GM23338 (cell line): ENCODE results near the gene PEPD. TPM values are rescaled to one million over a fixed set of nuclear protein-coding genes. Genes with fewer than 3 reads are reported as not detected.

Experiments used
- ATAC-seq: fragments of 200-7000 bp; cut with Tn5 transposase; 3 replicates; pipeline ENCODE4 v1.9.1; 2020
- DNase-seq: peaks from one replicate; pipeline ENCODE4 v3.0.0-alpha.2; 2015; ENCODE audit warnings: low spot score
- H2AFZ ChIP-seq: fragments of 200-600 bp; sonication (generic); 2 replicates; pipeline ENCODE4 v1.8.0; 2016; ENCODE audit warnings: antibody characterized with exemption, mild to moderate bottlenecking, moderate library complexity
- H3F3A ChIP-seq: fragments of 200-600 bp; sonication (generic); replicated peaks from 2 replicates; pipeline ENCODE4 v1.8.0; 2017; ENCODE audit warnings: antibody characterized with exemption, mixed run types, low read depth
- H3K27ac ChIP-seq: fragments of 200-600 bp; sonication (generic); 2 replicates; pipeline ENCODE4 v1.6.1; 2016; ENCODE audit warnings: low read depth
- H3K27me3 ChIP-seq: fragments of 200-600 bp; sonication (generic); 2 replicates; pipeline ENCODE4 v1.8.0; 2016; ENCODE audit warnings: mild to moderate bottlenecking, mixed run types, moderate library complexity; ENCODE audit not compliant: insufficient read depth
- H3K36me3 ChIP-seq: fragments of 200-600 bp; sonication (generic); 2 replicates; pipeline ENCODE4 v1.8.0; 2016; ENCODE audit warnings: mild to moderate bottlenecking; ENCODE audit not compliant: insufficient read depth
- H3K4me1 ChIP-seq: fragments of 200-600 bp; sonication (generic); 2 replicates; pipeline ENCODE4 v1.8.0; 2016; ENCODE audit warnings: mild to moderate bottlenecking, moderate library complexity; ENCODE audit not compliant: insufficient read depth
- H3K4me2 ChIP-seq: fragments of 200-600 bp; sonication (generic); 2 replicates; pipeline ENCODE4 v1.7.1; 2017; ENCODE audit warnings: mixed run types
- H3K4me3 ChIP-seq: fragments of 200-600 bp; sonication (generic); 2 replicates; pipeline ENCODE4 v1.6.1; 2016; ENCODE audit warnings: mixed run types
- H3K79me2 ChIP-seq: fragments of 200-600 bp; sonication (generic); replicated peaks from 2 replicates; pipeline ENCODE4 v1.8.0; 2017; ENCODE audit warnings: mild to moderate bottlenecking; ENCODE audit not compliant: insufficient read depth
- H3K9me2 ChIP-seq: fragments of 200-600 bp; sonication (generic); 2 replicates; pipeline ENCODE4 v1.8.0; 2017; ENCODE audit not compliant: insufficient read depth
- H4K20me1 ChIP-seq: fragments of 200-600 bp; sonication (generic); replicated peaks from 2 replicates; pipeline ENCODE4 v1.8.0; 2017; ENCODE audit warnings: mild to moderate bottlenecking; ENCODE audit not compliant: insufficient read depth
- H3K27ac Mint-ChIP-seq: 2 replicates; pipeline ENCODE4 v1.8.0; 2020; ENCODE audit warnings: inconsistent platforms, mild to moderate bottlenecking, moderate library complexity, mixed read lengths
- H3K27me3 Mint-ChIP-seq: 3 replicates; pipeline ENCODE4 v1.8.0; 2022; ENCODE audit warnings: low read depth, mild to moderate bottlenecking, moderate library complexity, mixed read lengths, inconsistent platforms; ENCODE audit not compliant: insufficient read depth, poor library complexity
- H3K36me3 Mint-ChIP-seq: 3 replicates; pipeline ENCODE4 v1.8.0; 2021; ENCODE audit warnings: low read depth, mild to moderate bottlenecking, inconsistent platforms, moderate library complexity, mixed read lengths
- H3K4me1 Mint-ChIP-seq: 3 replicates; pipeline ENCODE4 v1.8.0; 2020; ENCODE audit warnings: mild to moderate bottlenecking, inconsistent platforms, mixed read lengths
- H3K4me3 Mint-ChIP-seq: 3 replicates; pipeline ENCODE4 v1.8.0; 2021; ENCODE audit warnings: moderate library complexity, mild to moderate bottlenecking, inconsistent platforms, mixed read lengths
- H3K9me3 Mint-ChIP-seq: 3 replicates; pipeline ENCODE4 v1.8.0; 2020; ENCODE audit warnings: moderate library complexity, mild to moderate bottlenecking, inconsistent platforms, mixed read lengths
- CREB1 ChIP-seq: fragments of 250-450 bp; sonication (Bioruptor Pico); IDR thresholded peaks from 2 replicates; pipeline ENCODE4 v1.5.0; 2020; ENCODE audit warnings: low read depth, mild to moderate bottlenecking, moderate library complexity
- EZH2 ChIP-seq: fragments of 200-600 bp; sonication (generic); IDR thresholded peaks from one replicate; pipeline ENCODE4 v1.8.0; 2017; ENCODE audit warnings: antibody characterized with exemption, mild to moderate bottlenecking, low read depth; ENCODE audit not compliant: unreplicated experiment
- EZH2phosphoT487 ChIP-seq: fragments of 200-600 bp; sonication (generic); IDR thresholded peaks from one replicate; pipeline ENCODE4 v1.8.1; 2018; ENCODE audit warnings: antibody characterized with exemption; ENCODE audit not compliant: unreplicated experiment
- JUNB ChIP-seq: IDR thresholded peaks from one replicate; pipeline ENCODE4 v1.6.1; 2016; ENCODE audit warnings: antibody characterized with exemption; ENCODE audit not compliant: unreplicated experiment
- NANOG ChIP-seq: IDR thresholded peaks from 2 replicates; pipeline ENCODE4 v1.6.1; 2016; ENCODE audit warnings: antibody characterized with exemption, borderline replicate concordance
- POLR2AphosphoS5 ChIP-seq: IDR thresholded peaks from 2 replicates; pipeline ENCODE4 v1.6.1; 2016; ENCODE audit warnings: antibody characterized with exemption, low read depth
- STAT1 ChIP-seq: IDR thresholded peaks from one replicate; pipeline ENCODE4 v1.6.1; 2016; ENCODE audit warnings: antibody characterized with exemption; ENCODE audit not compliant: unreplicated experiment
- ZNF114 ChIP-seq: fragments of 250-450 bp; sonication (Bioruptor Pico); IDR thresholded peaks from 2 replicates; pipeline ENCODE4 v1.5.0; 2020; ENCODE audit warnings: mild to moderate bottlenecking, moderate library complexity
- ZNF331 ChIP-seq: fragments of 250-450 bp; sonication (Bioruptor Pico); IDR thresholded peaks from 2 replicates; pipeline ENCODE4 v1.5.0; 2020; ENCODE audit warnings: low read depth, mild to moderate bottlenecking, moderate library complexity
- polyA plus RNA-seq: library from polyadenylated mRNA; unstranded; fragments of >200 nt; fragmentation: Nextera tagmentation; extraction: Ambion mirVana; gene quantifications from 2 replicates; pipeline ENCODE4 v1.2.1, GENCODE V29; 2016
- total RNA-seq: library from RNA; depleted of rRNA; stranded (reverse); fragments of >200 nt; shearing (Covaris generic); gene quantifications from 2 replicates; pipeline ENCODE4 v1.2.3, GENCODE V29; 2014
- TF ChIP-seq, protein P1 (sequence below): fragments of 250-450 bp; sonication (Bioruptor Pico); IDR thresholded peaks from 2 replicates; pipeline ENCODE4 v1.5.0; 2020; ENCODE audit warnings: mild to moderate bottlenecking, moderate library complexity
- TF ChIP-seq, protein P2 (sequence below), 2 experiments: fragments of 200-600 bp in 1 of 2; sonication (generic) in 1 of 2; conservative IDR thresholded peaks; 2 replicates each; pipeline versions ENCODE4 v1.5.1 to v1.6.1; 2016 to 2017; ENCODE audit warnings: antibody characterized with exemption in 2 of 2, low read depth in 2 of 2, mild to moderate bottlenecking in 2 of 2, moderate library complexity in 1 of 2
- TF ChIP-seq, protein P3 (sequence below): IDR thresholded peaks from one replicate; pipeline ENCODE4 v1.6.1; 2018; ENCODE audit warnings: antibody characterized with exemption; ENCODE audit not compliant: unreplicated experiment
- TF ChIP-seq, protein P4 (sequence below): IDR thresholded peaks from 2 replicates; pipeline ENCODE4 v1.6.1; 2016; ENCODE audit warnings: antibody characterized with exemption

PEPD gene
- total and polyA plus RNA-seq, 2 experiments from 2014 or later, result 81.7 to 89.2 TPM

DNA sequence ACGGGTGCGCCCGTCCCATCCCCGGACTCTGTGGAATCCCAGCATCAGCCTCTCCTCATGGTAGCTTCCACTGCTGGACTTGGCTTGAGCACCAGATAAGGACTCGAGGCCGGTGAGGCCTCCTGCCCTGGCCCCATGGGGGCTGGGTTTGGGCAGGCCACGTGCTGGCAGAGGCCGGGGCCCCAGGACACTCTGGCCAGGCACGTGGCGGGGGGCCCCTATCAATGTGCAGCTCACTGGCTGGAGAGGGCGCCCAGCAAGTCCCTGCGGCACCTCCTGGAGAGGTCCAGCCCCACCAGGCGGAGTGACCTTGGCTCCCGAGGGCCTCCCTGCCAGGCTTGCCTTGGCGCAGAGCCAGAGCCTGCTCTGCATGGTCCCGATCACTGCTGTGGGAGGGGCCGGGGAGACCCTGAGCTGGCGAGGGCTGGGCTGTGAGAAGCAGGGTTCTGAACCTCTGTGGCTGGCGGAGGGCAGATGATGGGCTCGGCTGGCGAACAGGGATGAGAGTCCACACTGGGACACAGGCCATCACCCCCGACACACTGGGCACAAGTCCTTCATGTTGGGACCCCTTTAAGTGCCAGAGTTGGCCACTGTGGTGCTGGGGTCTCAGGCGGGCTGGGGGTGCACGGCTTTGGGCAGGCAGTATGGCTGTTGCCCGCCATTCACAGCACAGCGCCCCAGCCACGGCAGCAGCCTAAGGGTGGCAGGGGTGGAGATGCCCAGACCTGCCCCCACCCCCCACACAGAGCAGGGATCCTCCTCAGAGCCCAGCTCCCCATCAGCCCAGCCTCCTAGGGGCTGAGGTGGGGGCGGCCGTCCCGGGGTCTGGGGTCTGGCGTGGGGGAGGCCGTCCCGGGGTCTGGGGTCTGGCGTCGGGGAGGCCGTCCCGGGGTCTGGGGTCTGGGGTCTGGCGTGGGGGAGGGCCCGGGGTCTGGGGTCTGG lies 129.0 kb downstream of the PEPD start:
- Mint-ChIP-seq H3K9me3 (no peaks in the 10 kb centered on the region), H3K4me3 (no peak overlapping the region), H3K27ac (no peak overlapping the region), H3K4me1 (peaks cover 19% of the 10 kb centered on the region), H3K27me3 (peaks cover 6% of the 10 kb centered on the region), H3K36me3 (no peaks in the 10 kb centered on the region)
- Histone ChIP-seq H3K27ac (no peak overlapping the region), H3K36me3 (no peaks in the 10 kb centered on the region), H3K79me2 (no peaks in the 10 kb centered on the region), H3F3A (no peaks in the 10 kb centered on the region), H3K4me3 (no peak overlapping the region), H3K4me1 (no peaks in the 10 kb centered on the region), H3K9me2 (no peaks in the 10 kb centered on the region), H4K20me1 (no peaks in the 10 kb centered on the region; the same call in 1 of the 2 replicates), H3K27me3 (no peaks in the 10 kb centered on the region), H3K4me2 (no peak overlapping the region), H2AFZ (no peak overlapping the region)
- ATAC-seq (no peak), DNase-seq (no peak)
- TF ChIP-seq EZH2phosphoT487 (no peak), ZNF331 (CRISPR knock-in tag) (no peak), JUNB (no peak), ZNF114 (CRISPR knock-in tag) (no peak), POLR2AphosphoS5 (no peak), STAT1 (no peak), NANOG (no peak), CREB1 (CRISPR knock-in tag) (no peak), EZH2 (no peak)
- TF ChIP-seq, protein P1, sequence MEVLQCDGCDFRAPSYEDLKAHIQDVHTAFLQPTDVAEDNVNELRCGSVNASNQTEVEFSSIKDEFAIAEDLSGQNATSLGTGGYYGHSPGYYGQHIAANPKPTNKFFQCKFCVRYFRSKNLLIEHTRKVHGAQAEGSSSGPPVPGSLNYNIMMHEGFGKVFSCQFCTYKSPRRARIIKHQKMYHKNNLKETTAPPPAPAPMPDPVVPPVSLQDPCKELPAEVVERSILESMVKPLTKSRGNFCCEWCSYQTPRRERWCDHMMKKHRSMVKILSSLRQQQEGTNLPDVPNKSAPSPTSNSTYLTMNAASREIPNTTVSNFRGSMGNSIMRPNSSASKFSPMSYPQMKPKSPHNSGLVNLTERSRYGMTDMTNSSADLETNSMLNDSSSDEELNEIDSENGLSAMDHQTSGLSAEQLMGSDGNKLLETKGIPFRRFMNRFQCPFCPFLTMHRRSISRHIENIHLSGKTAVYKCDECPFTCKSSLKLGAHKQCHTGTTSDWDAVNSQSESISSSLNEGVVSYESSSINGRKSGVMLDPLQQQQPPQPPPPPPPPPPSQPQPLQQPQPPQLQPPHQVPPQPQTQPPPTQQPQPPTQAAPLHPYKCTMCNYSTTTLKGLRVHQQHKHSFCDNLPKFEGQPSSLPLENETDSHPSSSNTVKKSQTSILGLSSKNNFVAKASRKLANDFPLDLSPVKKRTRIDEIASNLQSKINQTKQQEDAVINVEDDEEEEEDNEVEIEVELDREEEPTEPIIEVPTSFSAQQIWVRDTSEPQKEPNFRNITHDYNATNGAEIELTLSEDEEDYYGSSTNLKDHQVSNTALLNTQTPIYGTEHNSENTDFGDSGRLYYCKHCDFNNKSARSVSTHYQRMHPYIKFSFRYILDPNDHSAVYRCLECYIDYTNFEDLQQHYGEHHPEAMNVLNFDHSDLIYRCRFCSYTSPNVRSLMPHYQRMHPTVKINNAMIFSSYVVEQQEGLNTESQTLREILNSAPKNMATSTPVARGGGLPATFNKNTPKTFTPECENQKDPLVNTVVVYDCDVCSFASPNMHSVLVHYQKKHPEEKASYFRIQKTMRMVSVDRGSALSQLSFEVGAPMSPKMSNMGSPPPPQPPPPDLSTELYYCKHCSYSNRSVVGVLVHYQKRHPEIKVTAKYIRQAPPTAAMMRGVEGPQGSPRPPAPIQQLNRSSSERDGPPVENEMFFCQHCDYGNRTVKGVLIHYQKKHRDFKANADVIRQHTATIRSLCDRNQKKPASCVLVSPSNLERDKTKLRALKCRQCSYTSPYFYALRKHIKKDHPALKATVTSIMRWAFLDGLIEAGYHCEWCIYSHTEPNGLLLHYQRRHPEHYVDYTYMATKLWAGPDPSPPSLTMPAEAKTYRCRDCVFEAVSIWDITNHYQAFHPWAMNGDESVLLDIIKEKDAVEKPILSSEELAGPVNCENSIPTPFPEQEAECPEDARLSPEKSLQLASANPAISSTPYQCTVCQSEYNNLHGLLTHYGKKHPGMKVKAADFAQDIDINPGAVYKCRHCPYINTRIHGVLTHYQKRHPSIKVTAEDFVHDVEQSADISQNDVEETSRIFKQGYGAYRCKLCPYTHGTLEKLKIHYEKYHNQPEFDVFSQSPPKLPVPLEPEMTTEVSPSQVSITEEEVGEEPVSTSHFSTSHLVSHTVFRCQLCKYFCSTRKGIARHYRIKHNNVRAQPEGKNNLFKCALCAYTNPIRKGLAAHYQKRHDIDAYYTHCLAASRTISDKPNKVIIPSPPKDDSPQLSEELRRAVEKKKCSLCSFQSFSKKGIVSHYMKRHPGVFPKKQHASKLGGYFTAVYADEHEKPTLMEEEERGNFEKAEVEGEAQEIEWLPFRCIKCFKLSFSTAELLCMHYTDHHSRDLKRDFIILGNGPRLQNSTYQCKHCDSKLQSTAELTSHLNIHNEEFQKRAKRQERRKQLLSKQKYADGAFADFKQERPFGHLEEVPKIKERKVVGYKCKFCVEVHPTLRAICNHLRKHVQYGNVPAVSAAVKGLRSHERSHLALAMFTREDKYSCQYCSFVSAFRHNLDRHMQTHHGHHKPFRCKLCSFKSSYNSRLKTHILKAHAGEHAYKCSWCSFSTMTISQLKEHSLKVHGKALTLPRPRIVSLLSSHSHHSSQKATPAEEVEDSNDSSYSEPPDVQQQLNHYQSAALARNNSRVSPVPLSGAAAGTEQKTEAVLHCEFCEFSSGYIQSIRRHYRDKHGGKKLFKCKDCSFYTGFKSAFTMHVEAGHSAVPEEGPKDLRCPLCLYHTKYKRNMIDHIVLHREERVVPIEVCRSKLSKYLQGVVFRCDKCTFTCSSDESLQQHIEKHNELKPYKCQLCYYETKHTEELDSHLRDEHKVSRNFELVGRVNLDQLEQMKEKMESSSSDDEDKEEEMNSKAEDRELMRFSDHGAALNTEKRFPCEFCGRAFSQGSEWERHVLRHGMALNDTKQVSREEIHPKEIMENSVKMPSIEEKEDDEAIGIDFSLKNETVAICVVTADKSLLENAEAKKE, result no peak
- TF ChIP-seq, protein P2, sequence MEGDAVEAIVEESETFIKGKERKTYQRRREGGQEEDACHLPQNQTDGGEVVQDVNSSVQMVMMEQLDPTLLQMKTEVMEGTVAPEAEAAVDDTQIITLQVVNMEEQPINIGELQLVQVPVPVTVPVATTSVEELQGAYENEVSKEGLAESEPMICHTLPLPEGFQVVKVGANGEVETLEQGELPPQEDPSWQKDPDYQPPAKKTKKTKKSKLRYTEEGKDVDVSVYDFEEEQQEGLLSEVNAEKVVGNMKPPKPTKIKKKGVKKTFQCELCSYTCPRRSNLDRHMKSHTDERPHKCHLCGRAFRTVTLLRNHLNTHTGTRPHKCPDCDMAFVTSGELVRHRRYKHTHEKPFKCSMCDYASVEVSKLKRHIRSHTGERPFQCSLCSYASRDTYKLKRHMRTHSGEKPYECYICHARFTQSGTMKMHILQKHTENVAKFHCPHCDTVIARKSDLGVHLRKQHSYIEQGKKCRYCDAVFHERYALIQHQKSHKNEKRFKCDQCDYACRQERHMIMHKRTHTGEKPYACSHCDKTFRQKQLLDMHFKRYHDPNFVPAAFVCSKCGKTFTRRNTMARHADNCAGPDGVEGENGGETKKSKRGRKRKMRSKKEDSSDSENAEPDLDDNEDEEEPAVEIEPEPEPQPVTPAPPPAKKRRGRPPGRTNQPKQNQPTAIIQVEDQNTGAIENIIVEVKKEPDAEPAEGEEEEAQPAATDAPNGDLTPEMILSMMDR (conservative IDR thresholded peaks at IDR 0.05; ENCODE audit: low read depth in 2 of 2), result no peak
- TF ChIP-seq, protein P3, sequence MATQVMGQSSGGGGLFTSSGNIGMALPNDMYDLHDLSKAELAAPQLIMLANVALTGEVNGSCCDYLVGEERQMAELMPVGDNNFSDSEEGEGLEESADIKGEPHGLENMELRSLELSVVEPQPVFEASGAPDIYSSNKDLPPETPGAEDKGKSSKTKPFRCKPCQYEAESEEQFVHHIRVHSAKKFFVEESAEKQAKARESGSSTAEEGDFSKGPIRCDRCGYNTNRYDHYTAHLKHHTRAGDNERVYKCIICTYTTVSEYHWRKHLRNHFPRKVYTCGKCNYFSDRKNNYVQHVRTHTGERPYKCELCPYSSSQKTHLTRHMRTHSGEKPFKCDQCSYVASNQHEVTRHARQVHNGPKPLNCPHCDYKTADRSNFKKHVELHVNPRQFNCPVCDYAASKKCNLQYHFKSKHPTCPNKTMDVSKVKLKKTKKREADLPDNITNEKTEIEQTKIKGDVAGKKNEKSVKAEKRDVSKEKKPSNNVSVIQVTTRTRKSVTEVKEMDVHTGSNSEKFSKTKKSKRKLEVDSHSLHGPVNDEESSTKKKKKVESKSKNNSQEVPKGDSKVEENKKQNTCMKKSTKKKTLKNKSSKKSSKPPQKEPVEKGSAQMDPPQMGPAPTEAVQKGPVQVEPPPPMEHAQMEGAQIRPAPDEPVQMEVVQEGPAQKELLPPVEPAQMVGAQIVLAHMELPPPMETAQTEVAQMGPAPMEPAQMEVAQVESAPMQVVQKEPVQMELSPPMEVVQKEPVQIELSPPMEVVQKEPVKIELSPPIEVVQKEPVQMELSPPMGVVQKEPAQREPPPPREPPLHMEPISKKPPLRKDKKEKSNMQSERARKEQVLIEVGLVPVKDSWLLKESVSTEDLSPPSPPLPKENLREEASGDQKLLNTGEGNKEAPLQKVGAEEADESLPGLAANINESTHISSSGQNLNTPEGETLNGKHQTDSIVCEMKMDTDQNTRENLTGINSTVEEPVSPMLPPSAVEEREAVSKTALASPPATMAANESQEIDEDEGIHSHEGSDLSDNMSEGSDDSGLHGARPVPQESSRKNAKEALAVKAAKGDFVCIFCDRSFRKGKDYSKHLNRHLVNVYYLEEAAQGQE, result no peak
- TF ChIP-seq, protein P4, sequence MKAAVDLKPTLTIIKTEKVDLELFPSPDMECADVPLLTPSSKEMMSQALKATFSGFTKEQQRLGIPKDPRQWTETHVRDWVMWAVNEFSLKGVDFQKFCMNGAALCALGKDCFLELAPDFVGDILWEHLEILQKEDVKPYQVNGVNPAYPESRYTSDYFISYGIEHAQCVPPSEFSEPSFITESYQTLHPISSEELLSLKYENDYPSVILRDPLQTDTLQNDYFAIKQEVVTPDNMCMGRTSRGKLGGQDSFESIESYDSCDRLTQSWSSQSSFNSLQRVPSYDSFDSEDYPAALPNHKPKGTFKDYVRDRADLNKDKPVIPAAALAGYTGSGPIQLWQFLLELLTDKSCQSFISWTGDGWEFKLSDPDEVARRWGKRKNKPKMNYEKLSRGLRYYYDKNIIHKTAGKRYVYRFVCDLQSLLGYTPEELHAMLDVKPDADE, result no peak
